ENCODE data around the gene FCAR.

- TF ChIP-seq GABPA (IDR thresholded peaks at IDR 0.05; ENCODE audit: low read depth) (no peak), POLR2AphosphoS5 (IDR thresholded peaks at IDR 0.05; ENCODE audit: low read depth) (peak; percentile 61)
Measured at GRCh38 chr19:54851353-54851752, 22.7 kb upstream of the FCAR start.

Data from HL-60 (cell line).